Endodermal cell (in vitro differentiated cells): ENCODE measurements around the gene RBMXL3. TPM values are rescaled to one million over a fixed set of nuclear protein-coding genes. Genes with fewer than 3 reads are reported as not detected.

Experiments used
- DNase-seq: peaks from one replicate; pipeline ENCODE4 v3.0.0-alpha.2; 2017
- H3K27ac ChIP-seq: 2 replicates; pipeline ENCODE4 v1.5.1; 2013; ENCODE audit warnings: mild to moderate bottlenecking, low read depth, low read length, moderate library complexity
- H3K27me3 ChIP-seq: 2 replicates; pipeline ENCODE4 v1.6.1; 2013; ENCODE audit warnings: mild to moderate bottlenecking, low read length, moderate library complexity; ENCODE audit not compliant: insufficient read depth, control insufficient read depth, poor library complexity, severe bottlenecking
- H3K36me3 ChIP-seq: 2 replicates; pipeline ENCODE4 v1.7.0; 2013; ENCODE audit warnings: mild to moderate bottlenecking, low read length, moderate library complexity; ENCODE audit not compliant: control insufficient read depth, insufficient read depth
- H3K4me1 ChIP-seq: one replicate; pipeline ENCODE4 v1.7.0; 2013; ENCODE audit warnings: low read length; ENCODE audit not compliant: control insufficient read depth, insufficient read depth
- H3K4me3 ChIP-seq: 2 replicates; pipeline ENCODE4 v1.5.1; 2013; ENCODE audit warnings: mild to moderate bottlenecking, low read length, moderate library complexity
- H3K9ac ChIP-seq: 2 replicates; pipeline ENCODE4 v1.6.1; 2013; ENCODE audit warnings: mild to moderate bottlenecking, low read length, moderate library complexity; ENCODE audit not compliant: poor library complexity, severe bottlenecking; ENCODE audit errors: extremely low read depth
- H3K9me3 ChIP-seq: 2 replicates; pipeline ENCODE4 v1.6.1; 2013; ENCODE audit warnings: mild to moderate bottlenecking, low read length, moderate library complexity; ENCODE audit not compliant: control insufficient read depth
- H3K27ac Mint-ChIP-seq: 2 replicates; pipeline ENCODE4 v1.8.0; 2020; ENCODE audit warnings: mixed read lengths
- H3K27me3 Mint-ChIP-seq: 2 replicates; pipeline ENCODE4 v1.8.0; 2021; ENCODE audit warnings: mild to moderate bottlenecking, mixed read lengths; ENCODE audit not compliant: insufficient read depth
- H3K36me3 Mint-ChIP-seq: 2 replicates; pipeline ENCODE4 v1.8.0; 2020; ENCODE audit warnings: low read depth, mixed read lengths
- H3K4me1 Mint-ChIP-seq: 2 replicates; pipeline ENCODE4 v1.8.0; 2020; ENCODE audit warnings: mixed read lengths
- H3K4me3 Mint-ChIP-seq: 2 replicates; pipeline ENCODE4 v1.8.0; 2020; ENCODE audit warnings: mild to moderate bottlenecking, moderate library complexity, mixed read lengths
- H3K9me3 Mint-ChIP-seq: 2 replicates; pipeline ENCODE4 v1.8.0; 2020; ENCODE audit warnings: mild to moderate bottlenecking, mixed read lengths
- CTCF ChIP-seq: fragments of 200-600 bp; sonication (generic); conservative IDR thresholded peaks from 2 replicates; pipeline ENCODE4 v1.5.0; 2021; ENCODE audit warnings: antibody characterized with exemption, mild to moderate bottlenecking
- WGBS, 2 experiments: methylation state at CpG; one replicate each; pipeline versions ENCODE4 v1.1.5 to v1.1.7; 2013; ENCODE audit warnings: missing lambda C conversion rate in 2 of 2, mixed read lengths in 1 of 2; ENCODE audit not compliant: insufficient coverage in 1 of 2, insufficient read length in 1 of 2; 5-methylcytosine and 5-hydroxymethylcytosine counted together
- total RNA-seq, 2 donors: library from RNA; stranded (reverse); fragmentation: NEBNext Ultra II Directional in 1 of 2; extraction: Animal tissue kit (Norgen Biotek cat#: 25700) in 1 of 2; gene quantifications; 2 replicates in 1 of 2; 3 replicates in 1 of 2; pipeline ENCODE4 v1.2.1, GENCODE V29; 2021

RBMXL3 gene
- total RNA-seq, 2 donors from 2014 or later: not detected

GRCh38 chrX:115190636-115191489, 1.7 kb downstream of the RBMXL3 start:
- 93 to 94% methylated on average over 23 to 62 of the region's 64 CpGs for WGBS, 2 experiments
- H3K9me3 Mint-ChIP-seq: peaks cover 35% of the 10 kb centered on the region
- H3K36me3 Mint-ChIP-seq: peaks cover 3% of the 10 kb centered on the region
- no peaks in the 10 kb centered on the region for H3K4me1 ChIP-seq
- no peak for TF ChIP-seq CTCF
- H3K27me3 ChIP-seq: no peaks in the 10 kb centered on the region
- no peaks in the 10 kb centered on the region for H3K27me3 Mint-ChIP-seq
- H3K4me3 ChIP-seq: no peak overlapping the region
- no peak for DNase-seq
- H3K9me3 ChIP-seq: no peaks in the 10 kb centered on the region
- no peak overlapping the region for H3K4me3 Mint-ChIP-seq
- H3K9ac ChIP-seq: no peak overlapping the region
- H3K27ac ChIP-seq: no peak overlapping the region
- H3K27ac Mint-ChIP-seq: no peak overlapping the region
- H3K36me3 ChIP-seq: no peaks in the 10 kb centered on the region
- H3K4me1 Mint-ChIP-seq: no peaks in the 10 kb centered on the region

- Histone ChIP-seq H3K27ac (no peak overlapping the region), H3K36me3 (no peaks in the 10 kb centered on the region), H3K9ac (no peak overlapping the region), H3K27me3 (no peaks in the 10 kb centered on the region), H3K4me3 (no peak overlapping the region), H3K4me1 (no peaks in the 10 kb centered on the region), H3K9me3 (no peaks in the 10 kb centered on the region)
- H3K36me3 Mint-ChIP-seq: peaks cover 3% of the 10 kb centered on the region
- 91% methylated on average over 64 of the region's 64 CpGs; no CpG with 5 or more reads in 1 of the 2 experiments for WGBS, 2 experiments
- H3K27ac Mint-ChIP-seq: no peak overlapping the region
- H3K27me3 Mint-ChIP-seq: no peaks in the 10 kb centered on the region
- H3K4me1 Mint-ChIP-seq: no peaks in the 10 kb centered on the region
- peaks cover 32% of the 10 kb centered on the region for H3K9me3 Mint-ChIP-seq
- TF ChIP-seq CTCF: no peak
- no peak for DNase-seq
- H3K4me3 Mint-ChIP-seq: no peak overlapping the region
Observed at GRCh38 chrX:115191490-115192243, 2.5 kb downstream of the RBMXL3 start.

- Mint-ChIP-seq H3K4me3 (no peak overlapping the region), H3K9me3 (peaks cover 32% of the 10 kb centered on the region), H3K27ac (no peak overlapping the region), H3K4me1 (no peaks in the 10 kb centered on the region), H3K27me3 (no peaks in the 10 kb centered on the region), H3K36me3 (peaks cover 3% of the 10 kb centered on the region)
- no peak overlapping the region for H3K4me3 ChIP-seq
- WGBS, 2 experiments: 91 to 97% methylated on average over 6 to 35 of the region's 35 CpGs
- H3K27me3 ChIP-seq: no peaks in the 10 kb centered on the region
- H3K9ac ChIP-seq: no peak overlapping the region
- TF ChIP-seq CTCF: no peak
- DNase-seq: no peak
- no peaks in the 10 kb centered on the region for H3K4me1 ChIP-seq
- no peaks in the 10 kb centered on the region for H3K9me3 ChIP-seq
- no peaks in the 10 kb centered on the region for H3K36me3 ChIP-seq
- no peak overlapping the region for H3K27ac ChIP-seq
Observed at GRCh38 chrX:115192244-115192700, 3.1 kb downstream of the RBMXL3 start.
